Neural progenitor cell (in vitro differentiated cells): ENCODE results near the gene MAN2A1. TPM values are rescaled to one million over a fixed set of nuclear protein-coding genes. Genes with fewer than 3 reads are reported as not detected.
A peak's percentile ranks its signal among the peaks of the same experiment; 100 is the strongest.

Experiments used
- DNase-seq: peaks from one replicate; pipeline ENCODE4 v3.0.0-alpha.2; 2016; ENCODE audit warnings: low spot score
- H2AFZ ChIP-seq: fragments of 200-600 bp; sonication (generic); replicated peaks from 2 replicates; pipeline ENCODE4 v1.6.1; 2016; ENCODE audit warnings: antibody characterized with exemption
- H3F3A ChIP-seq: fragments of 200-600 bp; sonication (generic); 2 replicates; pipeline ENCODE4 v1.6.1; 2016; ENCODE audit warnings: antibody characterized with exemption, low read depth
- H3K27ac ChIP-seq: fragments of 200-600 bp; sonication (generic); 2 replicates; pipeline ENCODE4 v1.5.1; 2016; ENCODE audit warnings: mild to moderate bottlenecking
- H3K27me3 ChIP-seq: fragments of 200-600 bp; sonication (generic); 2 replicates; pipeline ENCODE4 v1.6.1; 2016; ENCODE audit warnings: mild to moderate bottlenecking, moderate library complexity
- H3K36me3 ChIP-seq: fragments of 200-600 bp; sonication (generic); 2 replicates; pipeline ENCODE4 v1.5.1; 2016
- H3K4me1 ChIP-seq: fragments of 200-600 bp; sonication (generic); 2 replicates; pipeline ENCODE4 v1.6.1; 2016; ENCODE audit warnings: mixed run types
- H3K4me2 ChIP-seq: fragments of 200-600 bp; sonication (generic); 2 replicates; pipeline ENCODE4 v1.6.1; 2016
- H3K4me3 ChIP-seq: fragments of 200-600 bp; sonication (generic); 2 replicates; pipeline ENCODE4 v1.5.1; 2016
- H3K79me2 ChIP-seq: fragments of 200-600 bp; sonication (generic); 2 replicates; pipeline ENCODE4 v1.6.1; 2016; ENCODE audit warnings: low read depth
- H3K9ac ChIP-seq: fragments of 200-600 bp; sonication (generic); 2 replicates; pipeline ENCODE4 v1.6.1; 2016
- H3K9me3 ChIP-seq: fragments of 200-600 bp; sonication (generic); 2 replicates; pipeline ENCODE4 v1.5.1; 2016; ENCODE audit warnings: low read depth
- H4K20me1 ChIP-seq: fragments of 200-600 bp; sonication (generic); 2 replicates; pipeline ENCODE4 v1.6.1; 2016; ENCODE audit warnings: low read depth
- H3K27ac Mint-ChIP-seq: 3 replicates; pipeline ENCODE4 v1.8.0; 2021; ENCODE audit warnings: mixed read lengths
- H3K27me3 Mint-ChIP-seq: 2 replicates; pipeline ENCODE4 v1.8.0; 2022; ENCODE audit warnings: low read depth, mild to moderate bottlenecking, inconsistent platforms, moderate library complexity, mixed read lengths; ENCODE audit not compliant: insufficient read depth
- H3K36me3 Mint-ChIP-seq: 3 replicates; pipeline ENCODE4 v1.8.0; 2021; ENCODE audit warnings: mixed read lengths
- H3K4me1 Mint-ChIP-seq: 3 replicates; pipeline ENCODE4 v1.8.0; 2021; ENCODE audit warnings: mixed read lengths
- H3K4me3 Mint-ChIP-seq: 3 replicates; pipeline ENCODE4 v1.8.0; 2021; ENCODE audit warnings: mild to moderate bottlenecking, moderate library complexity, mixed read lengths
- H3K9me3 Mint-ChIP-seq: 3 replicates; pipeline ENCODE4 v1.8.0; 2020; ENCODE audit warnings: mixed read lengths
- CTCF ChIP-seq: fragments of 200-600 bp; sonication (generic); IDR thresholded peaks from 2 replicates; pipeline ENCODE4 v1.5.1; 2017; ENCODE audit warnings: antibody characterized with exemption, mild to moderate bottlenecking
- EZH2 ChIP-seq: fragments of 200-600 bp; sonication (generic); IDR thresholded peaks from 2 replicates; pipeline ENCODE4 v1.6.1; 2017; ENCODE audit warnings: antibody characterized with exemption, mild to moderate bottlenecking, moderate library complexity
- EZH2phosphoT487 ChIP-seq: fragments of 200-600 bp; sonication (generic); IDR thresholded peaks from 2 replicates; pipeline ENCODE4 v1.6.1; 2017; ENCODE audit warnings: antibody characterized with exemption
- total RNA-seq: library from RNA; depleted of rRNA; stranded (reverse); fragments of >200 nt; gene quantifications from 2 replicates; pipeline ENCODE4 v1.2.3, GENCODE V29; 2015; ENCODE audit warnings: low replicate concordance

MAN2A1 gene
- total RNA-seq, 1 donor from 2014 or later: 130 TPM

GRCh38 chr5:109688630-109688969 is 1.1 kb upstream of the MAN2A1 start:
- H3K4me3 Mint-ChIP-seq: peak overlapping the region; percentile 87
- peak overlapping the region; percentile 94 for H3K27ac ChIP-seq
- peaks cover 39% of the 10 kb centered on the region for H3K79me2 ChIP-seq
- DNase-seq: peak; percentile 51
- H3K4me1 Mint-ChIP-seq: peaks cover 20% of the 10 kb centered on the region
- TF ChIP-seq EZH2: no peak
- TF ChIP-seq CTCF: peak; percentile 63
- no peak for TF ChIP-seq EZH2phosphoT487
- no peak overlapping the region for H3K9ac ChIP-seq
- H2AFZ ChIP-seq: peak overlapping the region; percentile 73
- H3K4me3 ChIP-seq: peak overlapping the region; percentile 65
- peaks cover 15% of the 10 kb centered on the region for H3F3A ChIP-seq
- H4K20me1 ChIP-seq: peaks cover 25% of the 10 kb centered on the region
- peaks cover 13% of the 10 kb centered on the region for H3K36me3 Mint-ChIP-seq
- peaks cover 2% of the 10 kb centered on the region for H3K27me3 Mint-ChIP-seq
- H3K27ac Mint-ChIP-seq: peak overlapping the region; percentile 90
- peaks cover 17% of the 10 kb centered on the region for H3K9me3 Mint-ChIP-seq
- no peaks in the 10 kb centered on the region for H3K36me3 ChIP-seq
- H3K9me3 ChIP-seq: no peaks in the 10 kb centered on the region
- H3K27me3 ChIP-seq: no peaks in the 10 kb centered on the region
- H3K4me1 ChIP-seq: peaks cover 19% of the 10 kb centered on the region
- H3K4me2 ChIP-seq: peak overlapping the region; percentile 84

GRCh38 chr5:109688970-109689739 is 572 bp upstream of the MAN2A1 start:
- Mint-ChIP-seq H3K4me3 (peak overlapping the region; percentile 97), H3K36me3 (peaks cover 19% of the 10 kb centered on the region), H3K27ac (peak overlapping the region; percentile 90), H3K27me3 (peaks cover 2% of the 10 kb centered on the region), H3K4me1 (peaks cover 24% of the 10 kb centered on the region), H3K9me3 (peaks cover 22% of the 10 kb centered on the region)
- Histone ChIP-seq H3K9me3 (no peaks in the 10 kb centered on the region), H3K79me2 (peaks cover 44% of the 10 kb centered on the region), H3K4me3 (peak overlapping the region; percentile 65), H3K27me3 (no peaks in the 10 kb centered on the region), H3K4me2 (peak overlapping the region; percentile 84), H3F3A (peaks cover 15% of the 10 kb centered on the region), H4K20me1 (peaks cover 30% of the 10 kb centered on the region), H3K4me1 (peaks cover 25% of the 10 kb centered on the region), H3K27ac (peak overlapping the region; percentile 94), H2AFZ (peak overlapping the region; percentile 85), H3K36me3 (no peaks in the 10 kb centered on the region), H3K9ac (peak overlapping the region; percentile 39)
- no peak for TF ChIP-seq EZH2phosphoT487
- TF ChIP-seq CTCF: no peak
- TF ChIP-seq EZH2: no peak
- DNase-seq: peak; percentile 97

GRCh38 chr5:109690242-109690974 is 681 bp downstream of the MAN2A1 start:
- no peaks in the 10 kb centered on the region for H3K27me3 ChIP-seq
- H3F3A ChIP-seq: peaks cover 15% of the 10 kb centered on the region
- TF ChIP-seq EZH2phosphoT487: no peak
- no peak for TF ChIP-seq CTCF
- TF ChIP-seq EZH2: no peak
- peak overlapping the region; percentile 94 for H3K27ac ChIP-seq
- H4K20me1 ChIP-seq: peaks cover 43% of the 10 kb centered on the region
- DNase-seq: peak; percentile 61
- H3K4me3 Mint-ChIP-seq: peak overlapping the region; percentile 97
- peaks cover 2% of the 10 kb centered on the region for H3K27me3 Mint-ChIP-seq
- peak overlapping the region; percentile 84 for H3K4me2 ChIP-seq
- no peaks in the 10 kb centered on the region for H3K36me3 ChIP-seq
- peak overlapping the region; percentile 65 for H3K4me3 ChIP-seq
- peaks cover 30% of the 10 kb centered on the region for H3K36me3 Mint-ChIP-seq
- H2AFZ ChIP-seq: peak overlapping the region; percentile 85
- peaks cover 57% of the 10 kb centered on the region for H3K79me2 ChIP-seq
- peaks cover 22% of the 10 kb centered on the region for H3K9me3 Mint-ChIP-seq
- H3K27ac Mint-ChIP-seq: peak overlapping the region; percentile 90
- peaks cover 37% of the 10 kb centered on the region for H3K4me1 ChIP-seq
- H3K9me3 ChIP-seq: no peaks in the 10 kb centered on the region
- H3K4me1 Mint-ChIP-seq: peaks cover 24% of the 10 kb centered on the region
- peak overlapping the region; percentile 39 for H3K9ac ChIP-seq
